HG03575 (cell line): ENCODE results near the gene APC.

Source experiments
- ATAC-seq: cut with Tn5 transposase; IDR thresholded peaks from one replicate; pipeline ENCODE4 v1.9.1; 2021; ENCODE audit not compliant: unreplicated experiment, insufficient number of reproducible peaks, low FRiP score; ENCODE audit errors: extremely low read depth

Gene APC

GRCh38 chr5:112737463-112738190 is at the start of gene APC:
Gene APC, plus strand, starts transcription at chr5:112737885. Its CDS starts 17,006 bp downstream, at chr5:112754891.
- ATAC-seq, result peak; percentile 92

- ATAC-seq, result no peak
Observed at GRCh38 chr5:112689155-112689909, 48.4 kb upstream of the APC start.

GRCh38 chr5:112690605-112691338 is 46.9 kb upstream of the APC start:
- ATAC-seq, result no peak

GRCh38 chr5:112691339-112691680 is 46.4 kb upstream of the APC start:
- no peak for ATAC-seq

- no peak for ATAC-seq
Observed at GRCh38 chr5:112691758-112692157, 45.9 kb upstream of the APC start.

GRCh38 chr5:112692472-112692871 is 45.2 kb upstream of the APC start:
- no peak for ATAC-seq

- no peak for ATAC-seq
Observed at GRCh38 chr5:112693301-112693700, 44.4 kb upstream of the APC start.

GRCh38 chr5:112694853-112695709 is 42.6 kb upstream of the APC start:
- ATAC-seq, result no peak

GRCh38 chr5:112696786-112697185 is 40.9 kb upstream of the APC start:
- ATAC-seq, result no peak

- ATAC-seq, result no peak
Observed at GRCh38 chr5:112697322-112697721, 40.4 kb upstream of the APC start.

- ATAC-seq, result no peak
Observed at GRCh38 chr5:112697833-112698232, 39.9 kb upstream of the APC start.

GRCh38 chr5:112703866-112704820 is 33.5 kb upstream of the APC start:
- ATAC-seq, result no peak

GRCh38 chr5:112706446-112707016 is 31.2 kb upstream of the APC start:
- no peak for ATAC-seq

GRCh38 chr5:112707187-112708102 is 30.2 kb upstream of the APC start:
- ATAC-seq, result peak; percentile 86

GRCh38 chr5:112708103-112708622 is 29.5 kb upstream of the APC start:
- no peak for ATAC-seq

GRCh38 chr5:112709416-112709815 is 28.3 kb upstream of the APC start:
- no peak for ATAC-seq
